ENCODE data around the gene MAJIN. TPM values are rescaled to one million over a fixed set of nuclear protein-coding genes. Genes with fewer than 3 reads are reported as not detected.

MAJIN gene, protein sequence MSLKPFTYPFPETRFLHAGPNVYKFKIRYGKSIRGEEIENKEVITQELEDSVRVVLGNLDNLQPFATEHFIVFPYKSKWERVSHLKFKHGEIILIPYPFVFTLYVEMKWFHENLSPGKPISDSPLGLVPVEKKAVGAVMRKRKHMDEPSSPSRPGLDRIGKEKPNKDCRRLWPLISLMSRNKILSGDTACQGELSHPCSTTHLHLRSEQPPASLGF
- not detected in 2 replicates for total RNA-seq

GRCh38 chr11:64971421-64972233 is at the start of gene MAJIN:
MAJIN (minus strand) TSS chr11:64972108; CDS start chr11:64959405, 12,703 bp downstream.

DNA sequence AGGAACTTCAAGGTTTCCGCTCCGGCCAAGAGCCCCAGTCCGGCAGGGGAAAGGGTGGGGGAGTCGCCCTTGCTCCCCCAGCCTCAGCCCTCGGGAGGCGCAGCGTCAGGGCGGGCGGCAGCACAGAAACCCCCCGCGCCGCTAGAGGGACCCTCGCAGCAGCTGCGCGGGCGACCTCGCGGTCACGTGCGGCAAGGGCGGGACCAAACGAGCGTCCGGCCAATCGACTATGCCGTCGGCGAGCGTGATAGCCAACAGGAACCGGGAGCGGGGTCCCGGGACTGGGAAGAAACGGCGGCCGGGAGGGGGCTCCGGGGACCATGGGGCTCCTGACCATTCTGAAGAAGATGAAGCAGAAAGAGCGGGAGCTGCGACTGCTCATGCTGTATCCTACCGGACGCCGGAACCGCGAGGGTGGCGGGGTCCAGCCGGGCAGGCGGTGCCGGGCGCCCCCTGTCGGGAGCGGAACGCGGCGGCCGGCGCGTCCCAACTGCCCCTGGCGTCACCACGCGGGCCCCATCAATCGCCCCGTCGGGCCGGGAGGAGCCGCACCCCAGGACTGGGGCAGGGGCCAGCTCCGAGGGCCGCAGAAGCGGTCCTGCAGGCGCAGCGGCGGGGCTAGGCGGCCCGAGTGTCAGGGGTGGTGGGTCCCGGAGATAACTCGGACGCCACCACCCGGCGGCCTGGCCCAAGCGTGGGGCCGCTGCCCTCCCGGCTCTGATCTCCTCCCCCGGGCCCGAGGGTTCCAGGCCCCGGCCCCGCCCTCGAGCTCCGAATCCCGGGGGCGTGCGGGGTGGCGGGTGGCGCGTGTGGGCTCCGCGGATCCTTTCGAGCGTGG is 42.2 kb upstream of the MAJIN start, which contains the start of gene ARL2:
TSS of gene ARL2 (plus strand) at position 273 of the 838 bp plus-strand sequence. CDS start at position 321, 48 bp downstream.

DNA sequence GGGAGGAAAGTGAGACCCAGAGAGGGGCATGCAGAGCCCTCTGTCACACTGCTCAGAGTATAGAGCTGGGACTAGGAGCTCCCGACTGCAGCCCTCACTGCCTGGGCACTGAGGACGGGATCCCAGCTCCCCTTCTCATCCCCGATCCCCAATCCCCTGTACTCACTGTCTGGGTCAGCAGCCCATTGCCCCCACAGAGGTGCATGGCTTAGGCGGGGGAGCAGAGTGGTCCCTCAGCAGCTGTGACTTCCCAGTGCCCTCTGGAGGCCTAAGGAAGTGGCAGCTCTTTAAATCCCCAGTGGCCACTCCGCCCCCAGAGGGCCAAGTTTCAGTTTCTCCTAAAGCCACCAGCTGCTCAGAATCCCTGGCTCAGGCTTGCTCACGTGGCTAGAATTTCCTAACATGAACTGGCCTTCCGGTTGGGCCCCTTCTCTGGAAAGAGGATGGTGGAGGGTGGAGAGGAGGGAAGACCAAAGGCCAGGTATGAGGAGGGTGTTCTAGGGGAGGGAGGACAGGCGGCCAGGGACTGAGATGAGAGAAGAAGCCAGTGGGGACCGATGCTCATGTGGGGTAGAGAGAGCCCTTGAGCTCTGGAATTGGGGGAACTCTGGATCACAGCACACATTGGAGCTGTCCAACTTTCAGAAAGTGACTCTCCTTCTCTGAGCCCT is 24.9 kb upstream of the MAJIN start, which contains the start of gene BATF2:
TSS of gene BATF2 (minus strand) at position 262 of the 671 bp plus-strand sequence. CDS start at position 205, 57 bp downstream.

GRCh38 chr11:64935359-64936081 is 36.4 kb downstream of the MAJIN start, which contains the start of gene GPHA2:
GPHA2 (minus strand) TSS chr11:64935893; CDS start chr11:64935460, 433 bp downstream.

DNA sequence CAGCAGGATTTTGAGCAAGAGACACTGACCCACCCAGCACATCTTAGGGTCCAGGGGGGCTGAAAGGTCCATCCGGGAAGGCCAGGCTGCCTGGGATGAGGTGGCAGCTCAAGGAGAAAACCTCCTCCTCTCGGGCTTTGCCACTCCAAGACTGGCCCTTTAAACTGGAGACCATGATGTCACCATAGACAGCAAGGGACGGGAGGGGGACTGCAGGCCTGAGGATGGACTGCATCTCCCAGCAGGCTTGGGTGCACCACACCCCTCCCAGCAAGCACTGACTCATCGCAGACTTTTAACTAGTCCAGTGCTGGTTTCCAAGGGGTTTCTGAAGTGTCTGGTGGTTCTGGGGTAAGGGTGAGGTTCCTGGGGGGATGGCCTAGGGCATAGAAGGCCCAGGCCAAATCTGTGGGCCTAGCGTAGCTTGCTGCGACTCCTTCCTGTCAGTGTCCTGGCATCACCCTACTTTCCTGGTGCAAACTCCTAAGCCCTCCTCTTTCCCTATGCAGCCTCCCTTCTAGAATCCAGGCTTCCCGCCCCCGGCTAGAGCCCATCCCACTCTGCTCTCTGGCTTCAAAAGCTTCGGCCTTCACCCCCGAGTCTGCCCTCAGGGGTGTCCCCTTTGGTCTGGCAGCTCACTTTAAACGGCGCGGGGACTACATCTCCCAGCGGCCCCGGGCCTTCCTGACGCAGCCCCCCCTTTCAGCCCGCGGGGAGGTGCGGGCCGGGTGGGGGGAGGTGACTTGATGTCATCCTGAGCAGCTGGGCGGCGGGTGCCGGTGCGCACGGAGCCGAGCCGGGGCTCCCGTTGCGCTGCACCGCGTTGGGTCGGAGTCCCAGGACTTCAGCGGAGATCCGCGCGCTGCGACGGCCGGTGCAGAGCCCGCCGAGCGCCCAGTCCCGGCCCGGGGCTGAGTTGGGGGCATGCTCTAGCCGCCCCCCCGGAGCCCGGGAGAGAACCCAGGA is 47.7 kb downstream of the MAJIN start, which contains the start of gene PPP2R5B:
TSS of gene PPP2R5B (plus strand) at position 746 of the 966 bp plus-strand sequence. CDS start 1,046 bp downstream, outside the sequence.

GRCh38 chr11:64916775-64917662 is 54.9 kb downstream of the MAJIN start, which contains the start of gene ATG2A:
ATG2A (minus strand) TSS chr11:64917209; CDS start chr11:64917135, 74 bp downstream.

Other genes with a start within 250 kb of the MAJIN start
- gene NRXN2, start 248.9 kb downstream of the MAJIN start, total RNA-seq, result not detected in 2 replicates
- 0.48 TPM in 1 of 2 replicates, not detected in the other for gene RASGRP2, start 228.0 kb downstream of the MAJIN start, total RNA-seq
- 0.21 TPM in 1 of 2 replicates, not detected in the other for gene PYGM, start 212.1 kb downstream of the MAJIN start, total RNA-seq
- 34.1 and 35.7 TPM in 2 replicates for gene SF1, start 193.6 kb downstream of the MAJIN start, total RNA-seq
- 14.7 and 16.0 TPM in 2 replicates for gene MAP4K2, start 168.9 kb downstream of the MAJIN start, total RNA-seq
- gene MEN1, start 161.6 kb downstream of the MAJIN start, total RNA-seq, result 11.6 and 12.8 TPM in 2 replicates
- gene CDC42BPG, start 127.5 kb downstream of the MAJIN start, total RNA-seq, result 12.0 and 17.1 TPM in 2 replicates
- gene EHD1, start 93.5 kb downstream of the MAJIN start, total RNA-seq, result 41.6 and 107 TPM in 2 replicates
- 11.7 and 13.5 TPM in 2 replicates for gene ATG2A, start 54.9 kb downstream of the MAJIN start, total RNA-seq
- 6.0 and 28.2 TPM in 2 replicates for gene PPP2R5B, start 47.4 kb downstream of the MAJIN start, total RNA-seq
- gene GPHA2, start 36.2 kb downstream of the MAJIN start, total RNA-seq, result not detected in 2 replicates
- 0.21 and 0.96 TPM in 2 replicates for gene BATF2, start 24.9 kb upstream of the MAJIN start, total RNA-seq
- gene ARL2, start 42.1 kb upstream of the MAJIN start, total RNA-seq, result 76.9 and 109 TPM in 2 replicates
- gene SNX15, start 55.3 kb upstream of the MAJIN start, total RNA-seq, result 13.5 and 21.3 TPM in 2 replicates
- gene SAC3D1, start 69.1 kb upstream of the MAJIN start, total RNA-seq, result 9.9 and 14.5 TPM in 2 replicates
- 15.9 and 18.1 TPM in 2 replicates for gene NAALADL1, start 86.4 kb upstream of the MAJIN start, total RNA-seq
- gene CDCA5, start 111.9 kb upstream of the MAJIN start, total RNA-seq, result 0.43 and 1.7 TPM in 2 replicates
- 33.0 and 41.2 TPM in 2 replicates for gene ZFPL1, start 112.1 kb upstream of the MAJIN start, total RNA-seq
- gene VPS51, start 124.1 kb upstream of the MAJIN start, total RNA-seq, result 178 and 180 TPM in 2 replicates
- gene TM7SF2, start 139.8 kb upstream of the MAJIN start, total RNA-seq, result 30.6 and 40.3 TPM in 2 replicates
- 21.2 and 22.6 TPM in 2 replicates for gene ZNHIT2, start 145.6 kb upstream of the MAJIN start, total RNA-seq
- gene FAU, start 150.0 kb upstream of the MAJIN start, total RNA-seq, result 358 and 363 TPM in 2 replicates
- gene MRPL49, start 150.2 kb upstream of the MAJIN start, total RNA-seq, result 42.0 and 48.9 TPM in 2 replicates
- gene SYVN1, start 162.4 kb upstream of the MAJIN start, total RNA-seq, result 10.0 and 19.0 TPM in 2 replicates
- not detected in 2 replicates for gene SPDYC, start 198.1 kb upstream of the MAJIN start, total RNA-seq
- 219 and 240 TPM in 2 replicates for gene CAPN1, start 209.8 kb upstream of the MAJIN start, total RNA-seq